Measurements from ENCODE around the gene THSD7B.

DNA sequence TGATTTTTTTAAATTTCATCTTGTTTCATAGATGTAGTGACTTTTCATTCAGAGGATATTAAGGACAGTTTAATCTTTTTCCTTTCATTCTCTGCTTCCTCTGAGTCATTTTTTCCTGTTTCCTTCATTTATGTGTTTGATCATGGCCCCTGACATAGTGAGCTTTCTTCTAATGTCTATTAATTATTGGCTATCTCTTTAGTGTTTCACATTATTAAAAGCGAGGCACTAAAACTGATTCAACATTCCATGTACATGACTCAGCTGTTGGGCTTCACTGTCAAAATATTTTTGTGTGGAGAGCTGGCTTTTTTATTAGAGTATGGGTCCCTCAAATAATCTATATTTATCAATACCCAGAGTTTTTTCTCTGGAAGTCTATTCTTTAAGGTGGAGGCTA lies 125.8 kb downstream of the THSD7B start:
- no peak for TF ChIP-seq GATA2 (IDR thresholded peaks at IDR 0.05; ENCODE audit: low read depth, low read length)
- TF ChIP-seq GATA3 (IDR thresholded peaks at IDR 0.05; ENCODE audit: low read depth, low read length) = no peak
